ENCODE results near the gene SLC5A6. TPM values are rescaled to one million over a fixed set of nuclear protein-coding genes. Genes with fewer than 3 reads are reported as not detected.

The SLC5A6 gene
- total and polyA plus RNA-seq, 8 donors, result 5.7 to 71.0 (median 21.4) TPM

DNA sequence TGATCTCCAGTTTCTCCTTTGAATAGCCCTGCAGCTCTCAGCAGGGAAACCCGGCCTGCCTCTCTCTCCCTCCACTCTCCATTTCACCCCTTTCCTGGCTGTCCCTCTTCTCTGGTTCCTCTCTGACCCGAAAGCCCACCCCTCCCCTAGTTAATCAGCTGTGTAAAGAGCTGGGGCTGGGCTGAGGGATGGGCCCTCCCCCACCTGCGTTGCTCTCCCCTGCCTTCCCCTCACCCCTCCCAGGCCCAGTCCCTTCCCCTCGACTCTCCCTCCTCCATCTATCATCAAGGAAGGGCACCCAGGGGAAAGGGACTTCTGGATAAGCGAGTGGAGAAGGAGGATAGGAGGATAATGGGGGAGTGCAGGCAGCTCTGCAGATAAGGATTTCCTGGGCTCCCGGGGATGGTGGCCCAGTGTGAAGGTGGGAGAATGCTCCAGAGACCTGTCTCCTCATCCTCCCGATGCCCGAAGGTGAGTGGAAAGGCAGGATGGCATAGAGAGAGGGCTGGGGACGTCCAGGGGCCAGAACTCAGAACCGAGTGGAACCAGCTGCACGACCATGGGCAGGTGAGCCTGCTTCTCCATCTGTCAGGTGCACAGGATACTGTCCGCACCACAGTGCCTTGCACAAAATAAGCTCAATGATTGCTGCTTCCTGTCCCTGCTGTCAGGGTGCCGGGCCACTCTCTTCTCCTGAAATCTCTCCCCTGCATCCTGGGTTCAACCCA, 38.7 kb upstream of the SLC5A6 start:
- peaks cover 5 to 7% (median 6%) of the 10 kb centered on the region in 4 donors for H3K4me1 ChIP-seq
- intact Hi-C loops (cut with DNase I; ENCODE audit: low total_unique reads), result no loop called here
- DNase-seq, result no peak
- H3K4me3 ChIP-seq, result no peak overlapping the region
- H3K36me3 ChIP-seq, result no peaks in the 10 kb centered on the region
- H3K9me3 ChIP-seq, result no peaks in the 10 kb centered on the region
- TF ChIP-seq POLR2AphosphoS5 (IDR thresholded peaks at IDR 0.05) (no peak), EP300 (IDR thresholded peaks at IDR 0.05) (no peak), POLR2A (IDR thresholded peaks at IDR 0.05) (no peak)
- TF ChIP-seq, protein P1, sequence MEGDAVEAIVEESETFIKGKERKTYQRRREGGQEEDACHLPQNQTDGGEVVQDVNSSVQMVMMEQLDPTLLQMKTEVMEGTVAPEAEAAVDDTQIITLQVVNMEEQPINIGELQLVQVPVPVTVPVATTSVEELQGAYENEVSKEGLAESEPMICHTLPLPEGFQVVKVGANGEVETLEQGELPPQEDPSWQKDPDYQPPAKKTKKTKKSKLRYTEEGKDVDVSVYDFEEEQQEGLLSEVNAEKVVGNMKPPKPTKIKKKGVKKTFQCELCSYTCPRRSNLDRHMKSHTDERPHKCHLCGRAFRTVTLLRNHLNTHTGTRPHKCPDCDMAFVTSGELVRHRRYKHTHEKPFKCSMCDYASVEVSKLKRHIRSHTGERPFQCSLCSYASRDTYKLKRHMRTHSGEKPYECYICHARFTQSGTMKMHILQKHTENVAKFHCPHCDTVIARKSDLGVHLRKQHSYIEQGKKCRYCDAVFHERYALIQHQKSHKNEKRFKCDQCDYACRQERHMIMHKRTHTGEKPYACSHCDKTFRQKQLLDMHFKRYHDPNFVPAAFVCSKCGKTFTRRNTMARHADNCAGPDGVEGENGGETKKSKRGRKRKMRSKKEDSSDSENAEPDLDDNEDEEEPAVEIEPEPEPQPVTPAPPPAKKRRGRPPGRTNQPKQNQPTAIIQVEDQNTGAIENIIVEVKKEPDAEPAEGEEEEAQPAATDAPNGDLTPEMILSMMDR (IDR thresholded peaks at IDR 0.05), result no peak
- 52 to 62% (median 53%) methylated on average over 13 of the region's 13 CpGs for WGBS, 5 donors
- H3K27ac ChIP-seq, result no peak overlapping the region
- H3K27me3 ChIP-seq, result peaks cover 0 to 60% (median 18%) of the 10 kb centered on the region in 3 donors

DNA sequence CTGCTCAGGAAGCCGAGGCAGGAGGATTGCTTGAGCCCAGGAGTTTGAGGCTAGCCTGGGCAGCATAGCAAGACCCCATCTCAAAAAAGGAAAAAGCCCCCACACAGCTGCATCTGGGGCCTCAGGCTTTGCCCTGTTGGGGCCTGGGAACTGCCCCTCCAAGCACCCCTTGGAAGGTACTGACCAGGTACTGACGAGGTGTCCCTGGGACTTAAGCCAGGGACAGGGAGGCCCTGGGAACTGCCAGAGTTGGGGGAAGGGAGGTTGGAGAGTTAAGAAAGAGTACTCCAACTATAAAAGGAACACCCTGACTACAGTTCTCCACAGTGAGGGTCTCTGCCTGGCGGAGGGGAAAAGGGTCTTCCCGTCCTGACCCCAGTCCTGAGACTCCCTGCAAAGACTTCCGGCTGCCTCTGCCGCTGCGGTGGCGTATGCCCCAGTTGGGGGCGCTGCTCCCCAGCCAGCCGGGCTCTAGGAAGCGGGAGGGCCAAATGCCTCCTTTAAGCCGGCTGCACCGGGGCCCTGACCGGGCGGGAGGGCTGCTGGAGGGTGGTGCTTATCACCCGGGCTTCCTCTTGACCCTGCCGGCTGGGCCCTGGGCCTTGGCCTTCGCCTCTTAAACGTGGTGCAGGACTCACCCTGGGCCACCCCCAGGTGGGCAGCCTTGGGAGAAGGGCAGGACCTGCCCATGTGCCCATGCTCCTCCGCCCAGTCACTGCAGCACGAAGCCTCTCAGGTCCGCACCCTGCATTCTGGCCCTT, 38.0 kb upstream of the SLC5A6 start:
- Histone ChIP-seq H3K4me3 (no peak overlapping the region), H3K27ac (no peak overlapping the region), H3K27me3 (peaks cover 0 to 56% (median 18%) of the 10 kb centered on the region in 3 donors), H3K36me3 (peaks cover 0 to 1% (median 0%) of the 10 kb centered on the region in 4 donors), H3K4me1 (peaks cover 5 to 7% (median 6%) of the 10 kb centered on the region in 4 donors), H3K9me3 (no peaks in the 10 kb centered on the region)
- 12 to 30% (median 18%) methylated on average over 9 to 22 of the region's 22 CpGs for WGBS, 5 donors
- intact Hi-C loops (cut with DNase I; ENCODE audit: low total_unique reads), result no loop called here
- DNase-seq, result peak; percentile 60 to 77
- TF ChIP-seq EP300 (IDR thresholded peaks at IDR 0.05), result no peak
- TF ChIP-seq, protein P1 (IDR thresholded peaks at IDR 0.05), result peak in 5 of 7 experiments; percentile 23 to 61 (median 37)

DNA sequence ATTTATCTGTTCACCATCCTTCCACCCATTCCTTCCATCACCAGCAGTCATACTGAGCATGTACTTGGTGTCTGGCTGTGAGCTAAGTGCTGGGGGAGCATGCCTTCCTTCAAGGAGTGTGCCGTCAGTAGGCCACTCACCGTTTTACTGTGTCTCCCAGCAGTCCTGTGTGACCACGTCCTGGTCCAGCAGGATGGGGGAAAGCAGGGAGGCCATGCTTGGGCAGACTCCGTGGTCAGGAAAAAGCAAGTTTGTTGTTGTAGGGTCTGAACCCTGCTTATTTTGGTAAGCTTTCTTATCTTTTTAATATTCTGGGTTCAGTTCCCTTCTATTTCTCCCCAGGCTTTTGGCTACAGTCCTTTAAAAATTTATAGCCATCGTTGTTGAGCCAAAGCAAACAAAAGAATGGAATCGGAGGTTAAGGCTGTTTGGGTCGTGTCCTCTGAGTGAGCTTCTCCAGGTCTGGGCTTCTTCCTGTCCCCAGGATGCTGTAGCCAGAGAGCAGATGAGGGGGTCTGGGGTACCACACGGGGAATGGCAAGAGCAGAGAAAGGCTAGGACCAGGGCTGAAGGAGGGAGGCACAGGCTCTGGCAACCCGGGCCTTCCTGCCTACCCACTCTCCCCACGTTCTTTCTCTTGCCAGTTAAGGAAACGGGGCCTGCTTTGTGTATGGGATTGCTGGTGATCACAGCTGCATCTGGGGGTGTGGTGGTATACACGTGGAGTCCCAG, 37.3 kb upstream of the SLC5A6 start:
- Histone ChIP-seq H3K27me3 (peaks cover 0 to 48% (median 18%) of the 10 kb centered on the region in 3 donors), H3K9me3 (no peaks in the 10 kb centered on the region), H3K4me3 (no peak overlapping the region), H3K27ac (no peak overlapping the region), H3K4me1 (peaks cover 5 to 7% (median 6%) of the 10 kb centered on the region in 4 donors), H3K36me3 (peaks cover 1 to 8% (median 4%) of the 10 kb centered on the region in 4 donors)
- TF ChIP-seq EP300 (IDR thresholded peaks at IDR 0.05), result no peak
- TF ChIP-seq POLR2AphosphoS5 (IDR thresholded peaks at IDR 0.05), result no peak
- no peak for TF ChIP-seq POLR2A (IDR thresholded peaks at IDR 0.05)
- TF ChIP-seq, protein P1 (IDR thresholded peaks at IDR 0.05), result no peak
- 43 to 62% (median 51%) methylated on average over 12 of the region's 12 CpGs for WGBS, 5 donors
- intact Hi-C loops (cut with DNase I; ENCODE audit: low total_unique reads), result no loop called here
- DNase-seq, result no peak

DNA sequence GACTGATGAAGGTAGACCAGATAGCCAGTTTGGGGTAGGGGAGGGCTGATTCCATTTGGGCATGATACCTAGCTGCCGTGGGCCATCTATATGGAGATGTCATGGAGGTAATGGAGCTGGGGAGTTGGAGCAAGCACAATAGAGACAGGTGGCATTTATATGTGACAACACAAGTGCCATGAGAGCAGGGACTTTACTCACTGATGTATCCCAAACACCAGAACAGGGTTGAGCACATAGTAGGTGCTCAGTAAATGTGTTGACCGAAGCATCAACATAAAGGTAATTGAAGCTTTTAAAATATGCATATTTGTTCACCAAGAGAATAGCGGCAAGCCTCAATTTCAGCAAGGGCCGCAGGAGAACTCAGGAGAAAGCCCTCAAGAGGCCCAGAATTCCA, 35.8 kb upstream of the SLC5A6 start:
- no peak overlapping the region for H3K4me3 ChIP-seq
- H3K4me1 ChIP-seq, result peaks cover 5 to 7% (median 6%) of the 10 kb centered on the region in 4 donors
- intact Hi-C loops (cut with DNase I; ENCODE audit: low total_unique reads), result no loop called here
- WGBS, 5 donors, result 64 to 88% (median 81%) methylated on average over 4 of the region's 4 CpGs
- H3K9me3 ChIP-seq, result no peaks in the 10 kb centered on the region
- H3K27me3 ChIP-seq, result peaks cover 0 to 34% (median 18%) of the 10 kb centered on the region in 3 donors
- H3K36me3 ChIP-seq, result peaks cover 13 to 23% (median 18%) of the 10 kb centered on the region in 4 donors
- no peak for DNase-seq
- TF ChIP-seq, protein P1 (IDR thresholded peaks at IDR 0.05), result no peak
- TF ChIP-seq POLR2AphosphoS5 (IDR thresholded peaks at IDR 0.05) (no peak), EP300 (IDR thresholded peaks at IDR 0.05) (no peak), POLR2A (IDR thresholded peaks at IDR 0.05) (no peak)
- H3K27ac ChIP-seq, result no peak overlapping the region

Data from stomach (tissue), 9 donors.